GM18858 (cell line): Measurements from ENCODE around the gene SPRED2.

Source experiments
- ATAC-seq: cut with Tn5 transposase; IDR thresholded peaks from one replicate; pipeline ENCODE4 v1.9.1; 2021; ENCODE audit not compliant: unreplicated experiment

Gene SPRED2

GRCh38 chr2:65432227-65433190, at the start of gene SPRED2:
Gene SPRED2 (minus strand): TSS chr2:65432599. CDS start chr2:65431987, 612 bp downstream.
- no peak for ATAC-seq

- no peak for ATAC-seq
Measured at GRCh38 chr2:65481961-65482360, 49.6 kb upstream of the SPRED2 start.

GRCh38 chr2:65479524-65479923, 47.1 kb upstream of the SPRED2 start:
- ATAC-seq: no peak

GRCh38 chr2:65478498-65479135, 46.2 kb upstream of the SPRED2 start:
- no peak for ATAC-seq

- ATAC-seq: no peak
Measured at GRCh38 chr2:65477590-65477989, 45.2 kb upstream of the SPRED2 start.

- ATAC-seq: no peak
Measured at GRCh38 chr2:65476778-65477177, 44.4 kb upstream of the SPRED2 start.

GRCh38 chr2:65475000-65475399, 42.6 kb upstream of the SPRED2 start:
- no peak for ATAC-seq

- no peak for ATAC-seq
Measured at GRCh38 chr2:65473045-65473444, 40.6 kb upstream of the SPRED2 start.

GRCh38 chr2:65471409-65471808, 39.0 kb upstream of the SPRED2 start:
- ATAC-seq: no peak

- no peak for ATAC-seq
Measured at GRCh38 chr2:65466551-65466950, 34.2 kb upstream of the SPRED2 start.

GRCh38 chr2:65465857-65466256, 33.5 kb upstream of the SPRED2 start:
- ATAC-seq: no peak

GRCh38 chr2:65465124-65465523, 32.7 kb upstream of the SPRED2 start:
- ATAC-seq: no peak

GRCh38 chr2:65464604-65465003, 32.2 kb upstream of the SPRED2 start:
- ATAC-seq: no peak

- ATAC-seq: no peak
Measured at GRCh38 chr2:65458999-65459398, 26.6 kb upstream of the SPRED2 start.

GRCh38 chr2:65456886-65457285, 24.5 kb upstream of the SPRED2 start:
- ATAC-seq: no peak

- no peak for ATAC-seq
Measured at GRCh38 chr2:65456064-65456463, 23.7 kb upstream of the SPRED2 start.

GRCh38 chr2:65453916-65454315, 21.5 kb upstream of the SPRED2 start:
- no peak for ATAC-seq

GRCh38 chr2:65452150-65452895, 19.9 kb upstream of the SPRED2 start:
- ATAC-seq: no peak

GRCh38 chr2:65450810-65451209, 18.4 kb upstream of the SPRED2 start:
- no peak for ATAC-seq

- no peak for ATAC-seq
Measured at GRCh38 chr2:65450393-65450792, 18.0 kb upstream of the SPRED2 start.

- ATAC-seq: no peak
Measured at GRCh38 chr2:65443509-65444186, 11.2 kb upstream of the SPRED2 start.
